H9 (cell line): ENCODE results near the gene ATL1. TPM values are rescaled to one million over a fixed set of nuclear protein-coding genes. Genes with fewer than 3 reads are reported as not detected.

ENCODE experiments used
- DNase-seq: peaks from one replicate; pipeline ENCODE4 v3.0.0-alpha.2; 2017
- H2AFZ ChIP-seq: one replicate; pipeline ENCODE4 v1.6.1; 2013; ENCODE audit warnings: mild to moderate bottlenecking, low read length, control low read depth, moderate library complexity
- H2AK5ac ChIP-seq: 2 replicates; pipeline ENCODE4 v1.6.1; 2013; ENCODE audit warnings: low read length, control low read depth, mixed read lengths; ENCODE audit not compliant: insufficient read length
- H2BK120ac ChIP-seq: one replicate; pipeline ENCODE4 v1.6.1; 2013; ENCODE audit warnings: low read depth, mild to moderate bottlenecking, low read length, control low read depth, inconsistent platforms; ENCODE audit not compliant: poor library complexity, severe bottlenecking
- H2BK12ac ChIP-seq: 2 replicates; pipeline ENCODE4 v1.6.1; 2013; ENCODE audit warnings: low read length, control low read depth, mixed read lengths, low read depth; ENCODE audit not compliant: insufficient read length
- H2BK15ac ChIP-seq: 2 replicates; pipeline ENCODE4 v1.6.1; 2013; ENCODE audit warnings: low read depth, low read length, control low read depth
- H2BK20ac ChIP-seq: one replicate; pipeline ENCODE4 v1.6.1; 2013; ENCODE audit warnings: low read depth, mild to moderate bottlenecking, low read length, control low read depth, inconsistent platforms; ENCODE audit not compliant: poor library complexity, severe bottlenecking
- H2BK5ac ChIP-seq: 2 replicates; pipeline ENCODE4 v1.6.1; 2013; ENCODE audit warnings: low read length, control low read depth, mixed read lengths; ENCODE audit not compliant: insufficient read length
- H3K14ac ChIP-seq: 2 replicates; pipeline ENCODE4 v1.6.1; 2013; ENCODE audit warnings: low read length, control low read depth; ENCODE audit not compliant: insufficient read depth
- H3K18ac ChIP-seq: 2 replicates; pipeline ENCODE4 v1.6.1; 2013; ENCODE audit warnings: low read depth, mild to moderate bottlenecking, mixed read lengths, low read length, control low read depth; ENCODE audit not compliant: insufficient read length
- H3K23ac ChIP-seq: 2 replicates; pipeline ENCODE4 v1.6.1; 2013; ENCODE audit warnings: low read length, control low read depth, mixed read lengths, low read depth; ENCODE audit not compliant: insufficient read length
- H3K23me2 ChIP-seq: 2 replicates; pipeline ENCODE4 v1.6.1; 2013; ENCODE audit warnings: low read depth, mild to moderate bottlenecking, mixed read lengths, low read length, control low read depth; ENCODE audit not compliant: insufficient read length, poor library complexity, severe bottlenecking
- H3K27ac ChIP-seq: 2 replicates; pipeline ENCODE4 v1.5.1; 2013; ENCODE audit warnings: low read length, control low read depth, mixed read lengths, low read depth; ENCODE audit not compliant: insufficient read length
- H3K27me3 ChIP-seq: 2 replicates; pipeline ENCODE4 v1.6.1; 2013; ENCODE audit warnings: low read length, control low read depth, inconsistent platforms; ENCODE audit not compliant: insufficient read depth
- H3K4ac ChIP-seq: 2 replicates; pipeline ENCODE4 v1.6.1; 2013; ENCODE audit warnings: low read depth, mild to moderate bottlenecking, control low read depth, inconsistent platforms, low read length, moderate library complexity
- H3K4me1 ChIP-seq: 2 replicates; pipeline ENCODE4 v1.6.1; 2013; ENCODE audit warnings: low read length, control low read depth, inconsistent platforms; ENCODE audit not compliant: insufficient read depth
- H3K4me2 ChIP-seq: 2 replicates; pipeline ENCODE4 v1.6.1; 2013; ENCODE audit warnings: low read length, control low read depth, mixed read lengths; ENCODE audit not compliant: insufficient read length, insufficient read depth
- H3K56ac ChIP-seq: 2 replicates; pipeline ENCODE4 v1.6.1; 2013; ENCODE audit warnings: low read depth, mild to moderate bottlenecking, mixed read lengths, low read length, control low read depth; ENCODE audit not compliant: insufficient read length
- H3K79me1 ChIP-seq: 2 replicates; pipeline ENCODE4 v1.6.1; 2013; ENCODE audit warnings: low read depth, mild to moderate bottlenecking, moderate library complexity, low read length, control low read depth, inconsistent platforms; ENCODE audit not compliant: insufficient read depth, poor library complexity, severe bottlenecking
- H3K79me2 ChIP-seq: 2 replicates; pipeline ENCODE4 v1.6.1; 2013; ENCODE audit warnings: low read length, control low read depth, inconsistent platforms; ENCODE audit not compliant: insufficient read depth
- H3K9ac ChIP-seq: 2 replicates; pipeline ENCODE4 v1.6.1; 2013; ENCODE audit warnings: low read length, control low read depth, mixed read lengths; ENCODE audit not compliant: insufficient read length; ENCODE audit errors: extremely low read depth
- H3K9me3 ChIP-seq: one replicate; pipeline ENCODE4 v1.6.1; 2013; ENCODE audit warnings: low read depth, low read length, inconsistent platforms; ENCODE audit not compliant: control insufficient read depth
- H3T11ph ChIP-seq: one replicate; pipeline ENCODE4 v1.6.1; 2013; ENCODE audit warnings: mild to moderate bottlenecking, low read length, control low read depth, inconsistent platforms
- H4K20me1 ChIP-seq: one replicate; pipeline ENCODE4 v1.6.1; 2013; ENCODE audit not compliant: control insufficient read depth, insufficient read length, insufficient read depth
- H4K5ac ChIP-seq: 2 replicates; pipeline ENCODE4 v1.6.1; 2013; ENCODE audit warnings: low read depth, mild to moderate bottlenecking, mixed read lengths, low read length, control low read depth; ENCODE audit not compliant: insufficient read length
- H4K8ac ChIP-seq: replicated peaks from 2 replicates; pipeline ENCODE4 v1.6.1; 2013; ENCODE audit warnings: low read length, control low read depth, mixed read lengths, low read depth; ENCODE audit not compliant: insufficient read length
- H4K91ac ChIP-seq: 2 replicates; pipeline ENCODE4 v1.6.1; 2013; ENCODE audit warnings: low read depth, mild to moderate bottlenecking, moderate library complexity, mixed read lengths, low read length, control low read depth; ENCODE audit not compliant: insufficient read length
- H3K27ac Mint-ChIP-seq, 3 experiments: 2 replicates in 2 of 3; 3 replicates in 1 of 3; pipeline ENCODE4 v1.8.0; 2020 to 2021; ENCODE audit warnings: mixed read lengths in 3 of 3, mild to moderate bottlenecking in 1 of 3, moderate library complexity in 1 of 3
- H3K27me3 Mint-ChIP-seq: 2 replicates; pipeline ENCODE4 v1.8.0; 2021; ENCODE audit warnings: low read depth, mild to moderate bottlenecking, moderate library complexity, mixed read lengths
- H3K36me3 Mint-ChIP-seq, 3 experiments: 2 replicates in 2 of 3; 3 replicates in 1 of 3; pipeline ENCODE4 v1.8.0; 2020 to 2021; ENCODE audit warnings: low read depth in 3 of 3, mixed read lengths in 3 of 3; ENCODE audit not compliant: insufficient read depth in 1 of 3
- H3K4me1 Mint-ChIP-seq, 2 experiments: 2 replicates each; pipeline ENCODE4 v1.8.0; 2020; ENCODE audit warnings: mixed read lengths in 2 of 2
- H3K4me3 Mint-ChIP-seq, 2 experiments: 2 replicates in 1 of 2; 3 replicates in 1 of 2; pipeline ENCODE4 v1.8.0; 2020 to 2021; ENCODE audit warnings: mild to moderate bottlenecking in 2 of 2, mixed read lengths in 2 of 2, moderate library complexity in 1 of 2
- H3K9me3 Mint-ChIP-seq, 2 experiments: 2 replicates in 1 of 2; 3 replicates in 1 of 2; pipeline ENCODE4 v1.8.0; 2020; ENCODE audit warnings: mild to moderate bottlenecking in 2 of 2, mixed read lengths in 2 of 2, moderate library complexity in 1 of 2
- WGBS: extraction: QIAGEN DNeasy Blood & Tissue Kit; methylation state at CpG from one replicate; pipeline ENCODE4 v1.1.7; 2013; ENCODE audit warnings: missing lambda C conversion rate, low lambda C conversion rate, mixed read lengths; ENCODE audit not compliant: insufficient read length; ENCODE audit errors: extremely low coverage; 5-methylcytosine and 5-hydroxymethylcytosine counted together
- total RNA-seq: library from RNA; stranded (reverse); gene quantifications from 2 replicates; pipeline ENCODE4 v1.2.1, GENCODE V29; 2021
- TF ChIP-seq, protein P1 (sequence below): fragments of 200-600 bp; sonication (generic); conservative IDR thresholded peaks from 3 replicates; pipeline ENCODE4 v1.8.0; 2021; ENCODE audit warnings: antibody characterized with exemption, mild to moderate bottlenecking

The ATL1 gene
- total RNA-seq, 1 experiment from 2014 or later = 3.0 TPM

DNA sequence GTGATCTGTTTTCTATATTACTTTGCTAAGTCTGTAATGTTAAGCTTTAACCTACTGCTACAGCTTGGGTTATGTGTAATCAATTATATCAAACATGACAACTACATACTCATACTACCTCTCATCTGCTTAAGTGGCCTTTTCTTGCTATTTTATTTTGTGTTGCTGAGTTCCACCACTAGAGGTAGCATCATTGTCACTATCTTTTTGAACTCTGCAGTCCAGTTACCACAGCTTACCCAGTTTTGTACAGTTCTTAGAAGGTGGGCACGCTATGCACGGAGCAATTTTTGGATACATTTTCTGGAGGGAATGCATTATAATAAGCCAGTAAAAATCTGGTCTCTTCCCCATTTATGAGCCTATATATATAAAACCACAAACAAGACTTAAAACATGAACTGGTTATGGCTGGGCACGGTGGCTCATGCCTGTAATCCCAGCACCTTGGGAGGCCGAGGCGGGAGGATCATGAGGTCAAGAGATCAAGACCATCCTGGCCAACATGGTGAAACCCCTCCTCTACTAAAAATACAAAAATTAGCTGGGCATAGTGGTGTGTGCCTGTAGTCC lies 59.7 kb downstream of the ATL1 start:
- Histone ChIP-seq H2BK20ac (no peak overlapping the region), H2BK15ac (no peak overlapping the region), H3K27ac (no peak overlapping the region), H3K79me1 (no peaks in the 10 kb centered on the region), H3K23me2 (no peaks in the 10 kb centered on the region), H2AK5ac (no peak overlapping the region), H3K23ac (no peak overlapping the region), H3T11ph (no peak overlapping the region), H3K27me3 (no peaks in the 10 kb centered on the region), H2BK120ac (no peak overlapping the region), H3K4me2 (no peak overlapping the region), H4K91ac (no peak overlapping the region), H4K8ac (no peak overlapping the region), H2BK5ac (no peak overlapping the region), H2BK12ac (no peak overlapping the region), H3K18ac (no peak overlapping the region), H3K9ac (no peak overlapping the region), H3K79me2 (no peaks in the 10 kb centered on the region), H4K5ac (no peak overlapping the region), H3K9me3 (no peaks in the 10 kb centered on the region), H3K14ac (no peak overlapping the region), H3K4ac (no peak overlapping the region), H3K56ac (no peak overlapping the region), H4K20me1 (no peaks in the 10 kb centered on the region), H3K4me1 (no peaks in the 10 kb centered on the region), H2AFZ (no peak overlapping the region)
- H3K4me1 Mint-ChIP-seq = no peaks in the 10 kb centered on the region
- no peaks in the 10 kb centered on the region for H3K36me3 Mint-ChIP-seq
- no peak overlapping the region for H3K27ac Mint-ChIP-seq
- H3K27me3 Mint-ChIP-seq = no peaks in the 10 kb centered on the region
- WGBS = no CpG with 5 or more reads among the region's 5 CpGs
- TF ChIP-seq, protein P1, sequence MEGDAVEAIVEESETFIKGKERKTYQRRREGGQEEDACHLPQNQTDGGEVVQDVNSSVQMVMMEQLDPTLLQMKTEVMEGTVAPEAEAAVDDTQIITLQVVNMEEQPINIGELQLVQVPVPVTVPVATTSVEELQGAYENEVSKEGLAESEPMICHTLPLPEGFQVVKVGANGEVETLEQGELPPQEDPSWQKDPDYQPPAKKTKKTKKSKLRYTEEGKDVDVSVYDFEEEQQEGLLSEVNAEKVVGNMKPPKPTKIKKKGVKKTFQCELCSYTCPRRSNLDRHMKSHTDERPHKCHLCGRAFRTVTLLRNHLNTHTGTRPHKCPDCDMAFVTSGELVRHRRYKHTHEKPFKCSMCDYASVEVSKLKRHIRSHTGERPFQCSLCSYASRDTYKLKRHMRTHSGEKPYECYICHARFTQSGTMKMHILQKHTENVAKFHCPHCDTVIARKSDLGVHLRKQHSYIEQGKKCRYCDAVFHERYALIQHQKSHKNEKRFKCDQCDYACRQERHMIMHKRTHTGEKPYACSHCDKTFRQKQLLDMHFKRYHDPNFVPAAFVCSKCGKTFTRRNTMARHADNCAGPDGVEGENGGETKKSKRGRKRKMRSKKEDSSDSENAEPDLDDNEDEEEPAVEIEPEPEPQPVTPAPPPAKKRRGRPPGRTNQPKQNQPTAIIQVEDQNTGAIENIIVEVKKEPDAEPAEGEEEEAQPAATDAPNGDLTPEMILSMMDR = peak; percentile 67
- no peak overlapping the region for H3K4me3 Mint-ChIP-seq
- no peak for DNase-seq
- no peaks in the 10 kb centered on the region for H3K9me3 Mint-ChIP-seq
